Breast epithelium (tissue), 4 donors: ENCODE results near the gene NUAK1. TPM values are rescaled to one million over a fixed set of nuclear protein-coding genes. Genes with fewer than 3 reads are reported as not detected.

ENCODE experiments used
- DNase-seq, 2 donors: peaks; one replicate each; pipeline ENCODE4 v3.0.0-alpha.2; 2019; ENCODE audit warnings: low spot score in 2 of 2
- H3K27ac ChIP-seq, 2 donors: fragments of 200-600 bp; sonication (generic) in 1 of 2; one replicate each; pipeline ENCODE4 v1.5.1; 2016 to 2019; ENCODE audit warnings: mild to moderate bottlenecking in 1 of 2
- H3K27me3 ChIP-seq, 2 donors: fragments of 200-600 bp; sonication (generic) in 1 of 2; one replicate each; pipeline versions ENCODE4 v1.5.1 to v1.6.0; 2017 to 2019; ENCODE audit warnings: control low read depth in 1 of 2, mild to moderate bottlenecking in 1 of 2
- H3K36me3 ChIP-seq: fragments of 200-600 bp; one replicate; pipeline ENCODE4 v1.5.1; 2019
- H3K4me1 ChIP-seq, 2 donors: fragments of 200-600 bp; sonication (generic); one replicate each; pipeline ENCODE4 v1.5.1; 2016 to 2019; ENCODE audit warnings: control low read depth in 1 of 2
- H3K4me3 ChIP-seq, 3 donors: fragments of 200-600 bp; sonication (generic); 1 replicate in 2 of 3; 2 replicates in 1 of 3; pipeline ENCODE4 v1.5.1; 2016 to 2019; ENCODE audit warnings: mild to moderate bottlenecking in 3 of 3, moderate library complexity in 2 of 3
- H3K9me3 ChIP-seq, 2 donors: fragments of 200-600 bp; sonication (generic) in 1 of 2; one replicate each; pipeline ENCODE4 v1.5.1; 2016 to 2019; ENCODE audit warnings: control low read depth in 1 of 2
- CTCF ChIP-seq, 3 donors: fragments of 450-650 bp; IDR thresholded peaks; one replicate each; pipeline ENCODE4 v1.5.1; 2016 to 2017; ENCODE audit warnings: antibody characterized with exemption in 3 of 3, mild to moderate bottlenecking in 3 of 3, moderate library complexity in 3 of 3
- POLR2A ChIP-seq: fragments of 450-650 bp; IDR thresholded peaks from one replicate; pipeline ENCODE4 v1.6.1; 2016; ENCODE audit warnings: antibody characterized with exemption, mild to moderate bottlenecking, moderate library complexity
- POLR2AphosphoS5 ChIP-seq, 3 donors: sonication (generic); formaldehyde crosslinking; IDR thresholded peaks; one replicate each; pipeline ENCODE4 v1.6.1; 2017; ENCODE audit warnings: antibody characterized with exemption in 3 of 3
- intact Hi-C: fragments of 100-400 bp; cut with DNase I; formaldehyde crosslinking; loops from one replicate; pipeline ENCODE4 v1.15.1; 2023; ENCODE audit warnings: low total_unique reads
- total RNA-seq, 3 donors: library from RNA; depleted of rRNA; stranded (reverse); fragments of >200 nt; gene quantifications; one replicate each; pipeline ENCODE4 v1.1.0, GENCODE V29; 2016

The NUAK1 gene
- total RNA-seq, 3 donors from 2014 or later = 6.0 to 20.2 (median 13.1) TPM

DNA sequence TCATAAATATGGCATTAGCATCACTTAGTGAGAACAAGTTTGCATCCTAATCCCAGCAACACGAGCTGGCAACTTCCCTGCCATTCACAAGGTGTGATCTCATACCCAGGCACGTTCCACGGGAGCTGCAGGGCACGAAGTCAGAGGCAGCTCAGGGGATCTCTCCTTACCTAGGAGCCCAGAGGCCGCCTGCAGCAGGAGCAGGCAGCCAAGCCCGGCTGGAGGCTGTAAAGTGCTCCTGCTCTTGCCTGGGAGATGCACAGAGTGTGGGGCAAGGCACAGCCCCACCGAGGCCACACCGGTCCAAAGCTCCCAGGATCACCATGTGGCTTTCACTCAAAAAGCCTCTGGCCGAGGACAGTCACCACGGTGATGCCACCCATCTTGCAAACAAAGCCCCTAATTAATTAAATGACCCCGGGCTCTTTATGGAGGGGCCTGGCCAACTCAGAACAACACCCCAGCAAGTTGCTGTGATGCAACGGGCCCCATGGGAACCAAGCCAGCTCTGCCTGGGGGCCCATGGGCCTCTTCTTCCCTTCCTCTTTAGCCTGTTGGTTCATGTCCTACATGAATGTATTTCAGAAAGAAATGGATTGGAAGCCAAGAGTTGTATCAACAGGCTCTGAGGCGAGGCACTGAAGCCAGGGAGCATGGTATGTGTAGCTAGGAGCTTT, 26.5 kb downstream of the NUAK1 start:
- no peaks in the 10 kb centered on the region for H3K27me3 ChIP-seq
- peak in 1 of 2 donors; percentile 92 for DNase-seq
- H3K27ac ChIP-seq = peak overlapping the region; percentile 73 to 76
- no peaks in the 10 kb centered on the region for H3K9me3 ChIP-seq
- intact Hi-C loops = no loop called here
- TF ChIP-seq POLR2A (no peak), POLR2AphosphoS5 (IDR thresholded peaks at IDR 0.05) (peak in 1 of 3 donors; percentile 4)
- H3K4me3 ChIP-seq = no peak overlapping the region
- H3K4me1 ChIP-seq = peaks cover 0 to 11% of the 10 kb centered on the region in 2 donors
- no peaks in the 10 kb centered on the region for H3K36me3 ChIP-seq

GRCh38 chr12:106110626-106111300, 28.0 kb downstream of the NUAK1 start:
- no peak overlapping the region for H3K27ac ChIP-seq
- H3K27me3 ChIP-seq = no peaks in the 10 kb centered on the region
- no peak for TF ChIP-seq POLR2A
- TF ChIP-seq POLR2AphosphoS5 (IDR thresholded peaks at IDR 0.05) = no peak
- no peak for TF ChIP-seq CTCF (IDR thresholded peaks at IDR 0.05)
- H3K9me3 ChIP-seq = no peaks in the 10 kb centered on the region
- H3K36me3 ChIP-seq = no peaks in the 10 kb centered on the region
- intact Hi-C loops = no loop called here
- DNase-seq = no peak
- peaks cover 0 to 11% of the 10 kb centered on the region in 2 donors for H3K4me1 ChIP-seq
- H3K4me3 ChIP-seq = no peak overlapping the region

GRCh38 chr12:106109168-106109910, 29.4 kb downstream of the NUAK1 start:
- Histone ChIP-seq H3K36me3 (no peaks in the 10 kb centered on the region), H3K4me1 (peaks cover 0 to 9% of the 10 kb centered on the region in 2 donors), H3K4me3 (no peak overlapping the region), H3K27me3 (no peaks in the 10 kb centered on the region), H3K9me3 (no peaks in the 10 kb centered on the region), H3K27ac (peak overlapping the region in 1 of 2 donors; percentile 27)
- TF ChIP-seq POLR2A = no peak
- TF ChIP-seq CTCF (IDR thresholded peaks at IDR 0.05) = no peak
- no peak for TF ChIP-seq POLR2AphosphoS5 (IDR thresholded peaks at IDR 0.05)
- intact Hi-C loops = no loop called here
- no peak for DNase-seq

- peaks cover 0 to 4% of the 10 kb centered on the region in 2 donors for H3K4me1 ChIP-seq
- H3K9me3 ChIP-seq = no peaks in the 10 kb centered on the region
- no peak overlapping the region for H3K4me3 ChIP-seq
- DNase-seq = no peak
- H3K27ac ChIP-seq = peak overlapping the region; percentile 27 to 44
- TF ChIP-seq POLR2A (no peak), CTCF (IDR thresholded peaks at IDR 0.05) (no peak), POLR2AphosphoS5 (IDR thresholded peaks at IDR 0.05) (no peak)
- intact Hi-C loops = no loop called here
- H3K27me3 ChIP-seq = no peaks in the 10 kb centered on the region
- H3K36me3 ChIP-seq = no peaks in the 10 kb centered on the region
Measured at GRCh38 chr12:106108185-106108835, 30.4 kb downstream of the NUAK1 start.

DNA sequence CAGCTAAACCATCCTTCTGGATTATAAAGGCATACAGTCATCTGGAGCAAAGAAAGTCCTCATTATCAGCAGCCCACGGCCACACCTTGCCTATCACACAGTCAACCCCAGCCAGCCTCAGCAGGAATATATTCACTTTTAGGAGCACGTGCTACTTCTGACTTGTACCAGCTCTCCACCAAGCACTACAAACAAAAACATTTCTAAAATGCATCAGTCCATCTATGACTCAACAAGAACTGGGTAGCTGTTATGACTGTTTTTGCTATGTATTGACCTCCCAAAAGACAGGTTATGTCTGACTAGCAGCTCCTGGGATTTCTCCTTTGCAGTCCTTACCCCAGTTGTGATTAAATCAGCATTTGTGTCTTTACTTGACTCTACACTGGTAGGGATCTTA, 31.2 kb downstream of the NUAK1 start:
- intact Hi-C loops = no loop called here
- H3K9me3 ChIP-seq = no peaks in the 10 kb centered on the region
- H3K36me3 ChIP-seq = no peaks in the 10 kb centered on the region
- no peak for DNase-seq
- H3K27ac ChIP-seq = peak overlapping the region; percentile 1 to 31
- no peak for TF ChIP-seq POLR2AphosphoS5 (IDR thresholded peaks at IDR 0.05)
- no peak for TF ChIP-seq POLR2A
- no peak for TF ChIP-seq CTCF (IDR thresholded peaks at IDR 0.05)
- H3K27me3 ChIP-seq = no peaks in the 10 kb centered on the region
- H3K4me1 ChIP-seq = no peaks in the 10 kb centered on the region
- H3K4me3 ChIP-seq = no peak overlapping the region
